ENCODE measurements around the gene RLIM.

RLIM gene

GRCh38 chrX:74535408-74536151 lies 78.8 kb downstream of the RLIM start:
- Histone ChIP-seq H3K4me1 (ENCODE audit: control insufficient read depth in 1 of 2, insufficient read depth in 2 of 2, low read length in 2 of 2) (no peaks in the 10 kb centered on the region), H3K27ac (ENCODE audit: low read length) (peak overlapping the region; percentile 92), H3K36me3 (ENCODE audit: control insufficient read depth in 1 of 2, insufficient read depth in 2 of 2, low read length in 2 of 2) (no peaks in the 10 kb centered on the region), H3K27me3 (ENCODE audit: low read depth, low read length) (no peaks in the 10 kb centered on the region), H3K9me3 (ENCODE audit: control insufficient read depth in 1 of 2, low read length in 2 of 2) (no peaks in the 10 kb centered on the region), H3K4me3 (ENCODE audit: low read depth in 1 of 2, low read length in 2 of 2) (peak overlapping the region; percentile 59 to 60)
